Vagina (tissue), 2 donors: ENCODE measurements around the gene TUBA4B. TPM values are rescaled to one million over a fixed set of nuclear protein-coding genes. Genes with fewer than 3 reads are reported as not detected.

Experiments used
- DNase-seq, 2 donors: peaks; one replicate each; pipeline ENCODE4 v3.0.0-alpha.2; 2017; ENCODE audit errors: extremely low spot score in 2 of 2
- H3K27ac ChIP-seq: fragments of 200-600 bp; sonication (generic); one replicate; pipeline ENCODE4 v1.5.1; 2019
- H3K27me3 ChIP-seq: fragments of 200-600 bp; sonication (generic); one replicate; pipeline ENCODE4 v1.5.1; 2019
- H3K36me3 ChIP-seq, 2 donors: fragments of 200-600 bp; sonication (generic); one replicate each; pipeline ENCODE4 v1.5.1; 2017 to 2019
- H3K4me1 ChIP-seq: fragments of 200-600 bp; sonication (generic); one replicate; pipeline ENCODE4 v1.5.1; 2019
- H3K4me3 ChIP-seq, 2 donors: fragments of 200-600 bp; sonication (generic); 1 replicate in 1 of 2; 2 replicates in 1 of 2; pipeline ENCODE4 v1.5.1; 2016 to 2019
- H3K9me3 ChIP-seq: fragments of 200-600 bp; sonication (generic); one replicate; pipeline ENCODE4 v1.5.1; 2019
- POLR2A ChIP-seq, 2 donors: fragments of 450-650 bp; IDR thresholded peaks; one replicate each; pipeline ENCODE4 v1.6.1; 2017; ENCODE audit warnings: antibody characterized with exemption in 2 of 2, mild to moderate bottlenecking in 2 of 2, moderate library complexity in 2 of 2
- POLR2AphosphoS5 ChIP-seq, 2 donors: sonication (generic); formaldehyde crosslinking; IDR thresholded peaks; one replicate each; pipeline ENCODE4 v1.9.0; 2017; ENCODE audit warnings: antibody characterized with exemption in 2 of 2, mild to moderate bottlenecking in 2 of 2, low read depth in 1 of 2; ENCODE audit not compliant: insufficient read depth in 1 of 2
- intact Hi-C: fragments of 100-400 bp; cut with DNase I; formaldehyde crosslinking; loops from one replicate; pipeline ENCODE4 v1.15.1; 2023
- total RNA-seq: library from RNA; depleted of rRNA; stranded (reverse); fragments of >200 nt; gene quantifications from one replicate; pipeline ENCODE4 v1.2.3, GENCODE V29; 2016
- TF ChIP-seq, protein P1 (sequence below), 3 experiments: fragments of 450-650 bp in 2 of 3; fragments of 200-600 bp in 1 of 3; sonication (generic) in 1 of 3; IDR thresholded peaks; one replicate each; pipeline ENCODE4 v1.5.1; 2017 to 2019; ENCODE audit warnings: antibody characterized with exemption in 3 of 3, mild to moderate bottlenecking in 2 of 3, moderate library complexity in 2 of 3

The TUBA4B gene
- total RNA-seq, 1 donor from 2014 or later = not detected

DNA sequence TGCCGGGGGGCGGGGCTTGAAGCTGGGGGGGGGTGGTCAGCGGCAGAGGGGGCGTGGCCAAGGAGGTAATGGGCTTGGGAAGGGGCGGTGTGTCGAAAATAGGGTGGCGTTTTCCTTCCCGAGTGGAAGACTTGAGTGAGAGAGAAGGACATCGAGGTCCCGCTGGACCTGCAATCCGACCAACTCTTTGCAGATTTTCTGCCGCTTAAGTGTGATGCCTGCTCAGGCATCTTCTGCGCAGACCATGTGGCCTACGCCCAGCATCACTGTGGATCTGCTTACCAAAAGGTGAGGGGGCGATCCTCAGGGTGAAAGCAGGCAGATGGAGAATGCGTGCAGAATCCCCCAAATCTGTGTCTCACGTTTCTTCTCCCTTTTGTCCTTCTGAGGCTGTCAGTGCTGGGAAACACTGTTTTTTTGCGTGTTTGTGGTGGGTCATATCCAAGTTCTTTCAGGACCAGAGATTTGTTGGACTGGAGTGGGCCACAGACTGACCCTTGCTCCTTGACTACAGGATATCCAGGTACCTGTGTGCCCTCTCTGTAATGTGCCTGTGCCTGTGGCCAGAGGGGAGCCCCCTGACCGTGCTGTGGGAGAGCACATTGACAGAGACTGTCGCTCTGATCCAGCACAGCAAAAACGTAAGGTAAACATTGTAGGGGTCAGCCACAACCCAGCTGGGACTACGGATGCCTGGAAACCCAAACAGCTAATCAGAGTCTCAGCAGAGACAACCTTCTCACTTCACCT is 45.7 kb upstream of the TUBA4B start:
- Histone ChIP-seq H3K4me3 (peak overlapping the region; percentile 63 to 79), H3K27ac (peak overlapping the region; percentile 97), H3K4me1 (peaks cover 22% of the 10 kb centered on the region), H3K36me3 (peaks cover 0 to 14% of the 10 kb centered on the region in 2 donors), H3K27me3 (no peaks in the 10 kb centered on the region), H3K9me3 (no peaks in the 10 kb centered on the region)
- DNase-seq = no peak
- TF ChIP-seq, protein P1, sequence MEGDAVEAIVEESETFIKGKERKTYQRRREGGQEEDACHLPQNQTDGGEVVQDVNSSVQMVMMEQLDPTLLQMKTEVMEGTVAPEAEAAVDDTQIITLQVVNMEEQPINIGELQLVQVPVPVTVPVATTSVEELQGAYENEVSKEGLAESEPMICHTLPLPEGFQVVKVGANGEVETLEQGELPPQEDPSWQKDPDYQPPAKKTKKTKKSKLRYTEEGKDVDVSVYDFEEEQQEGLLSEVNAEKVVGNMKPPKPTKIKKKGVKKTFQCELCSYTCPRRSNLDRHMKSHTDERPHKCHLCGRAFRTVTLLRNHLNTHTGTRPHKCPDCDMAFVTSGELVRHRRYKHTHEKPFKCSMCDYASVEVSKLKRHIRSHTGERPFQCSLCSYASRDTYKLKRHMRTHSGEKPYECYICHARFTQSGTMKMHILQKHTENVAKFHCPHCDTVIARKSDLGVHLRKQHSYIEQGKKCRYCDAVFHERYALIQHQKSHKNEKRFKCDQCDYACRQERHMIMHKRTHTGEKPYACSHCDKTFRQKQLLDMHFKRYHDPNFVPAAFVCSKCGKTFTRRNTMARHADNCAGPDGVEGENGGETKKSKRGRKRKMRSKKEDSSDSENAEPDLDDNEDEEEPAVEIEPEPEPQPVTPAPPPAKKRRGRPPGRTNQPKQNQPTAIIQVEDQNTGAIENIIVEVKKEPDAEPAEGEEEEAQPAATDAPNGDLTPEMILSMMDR (IDR thresholded peaks at IDR 0.05) = no peak
- TF ChIP-seq POLR2A (IDR thresholded peaks at IDR 0.05) = no peak
- no peak for TF ChIP-seq POLR2AphosphoS5 (IDR thresholded peaks at IDR 0.05; ENCODE audit: insufficient read depth in 1 of 2, low read depth in 1 of 2)
- intact Hi-C loops = no loop called here

DNA sequence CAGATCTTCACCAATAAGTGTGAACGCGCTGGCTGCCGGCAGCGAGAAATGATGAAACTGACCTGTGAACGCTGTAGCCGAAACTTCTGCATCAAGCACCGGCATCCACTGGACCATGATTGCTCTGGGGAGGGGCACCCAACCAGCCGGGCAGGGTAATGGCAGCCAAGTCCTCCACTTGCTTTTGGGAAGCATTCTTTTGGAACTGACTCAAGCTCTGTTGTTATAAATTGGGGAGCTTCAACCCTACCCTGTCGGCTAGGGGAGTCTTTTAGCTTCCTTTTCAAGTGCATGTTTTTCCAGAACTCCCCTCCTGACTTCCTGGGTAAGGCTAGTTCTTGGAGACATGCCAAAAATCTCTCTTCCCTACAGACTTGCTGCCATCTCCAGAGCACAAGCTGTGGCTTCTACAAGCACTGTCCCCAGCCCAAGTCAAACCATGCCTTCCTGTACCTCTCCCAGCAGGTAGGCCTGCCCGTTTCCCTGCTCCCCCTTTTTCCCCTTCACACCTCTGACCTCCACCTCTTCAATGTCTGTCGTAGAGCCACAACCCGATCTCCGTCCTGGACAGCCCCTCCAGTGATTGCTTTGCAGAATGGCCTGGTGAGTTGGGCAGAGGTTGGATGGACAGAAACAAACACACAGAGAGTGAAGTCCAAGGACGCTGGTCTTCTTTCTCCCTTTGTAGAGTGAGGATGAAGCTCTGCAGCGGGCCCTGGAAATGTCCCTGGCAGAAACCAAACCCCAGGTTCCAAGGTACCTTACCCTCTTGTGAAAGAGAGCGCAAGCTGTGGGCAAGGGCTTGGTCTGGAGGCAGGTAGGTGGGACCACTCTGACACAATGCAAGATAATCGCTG is 44.9 kb upstream of the TUBA4B start:
- H3K4me3 ChIP-seq = peak overlapping the region; percentile 63 to 79
- peak in 1 of 2 donors; percentile 89 for DNase-seq
- H3K4me1 ChIP-seq = peaks cover 22% of the 10 kb centered on the region
- H3K36me3 ChIP-seq = peaks cover 0 to 23% of the 10 kb centered on the region in 2 donors
- no peaks in the 10 kb centered on the region for H3K9me3 ChIP-seq
- intact Hi-C loops = no loop called here
- H3K27ac ChIP-seq = peak overlapping the region; percentile 97
- TF ChIP-seq POLR2AphosphoS5 (IDR thresholded peaks at IDR 0.05; ENCODE audit: insufficient read depth in 1 of 2, low read depth in 1 of 2) = no peak
- TF ChIP-seq POLR2A (IDR thresholded peaks at IDR 0.05) = no peak
- TF ChIP-seq, protein P1 (IDR thresholded peaks at IDR 0.05) = no peak
- no peaks in the 10 kb centered on the region for H3K27me3 ChIP-seq

DNA sequence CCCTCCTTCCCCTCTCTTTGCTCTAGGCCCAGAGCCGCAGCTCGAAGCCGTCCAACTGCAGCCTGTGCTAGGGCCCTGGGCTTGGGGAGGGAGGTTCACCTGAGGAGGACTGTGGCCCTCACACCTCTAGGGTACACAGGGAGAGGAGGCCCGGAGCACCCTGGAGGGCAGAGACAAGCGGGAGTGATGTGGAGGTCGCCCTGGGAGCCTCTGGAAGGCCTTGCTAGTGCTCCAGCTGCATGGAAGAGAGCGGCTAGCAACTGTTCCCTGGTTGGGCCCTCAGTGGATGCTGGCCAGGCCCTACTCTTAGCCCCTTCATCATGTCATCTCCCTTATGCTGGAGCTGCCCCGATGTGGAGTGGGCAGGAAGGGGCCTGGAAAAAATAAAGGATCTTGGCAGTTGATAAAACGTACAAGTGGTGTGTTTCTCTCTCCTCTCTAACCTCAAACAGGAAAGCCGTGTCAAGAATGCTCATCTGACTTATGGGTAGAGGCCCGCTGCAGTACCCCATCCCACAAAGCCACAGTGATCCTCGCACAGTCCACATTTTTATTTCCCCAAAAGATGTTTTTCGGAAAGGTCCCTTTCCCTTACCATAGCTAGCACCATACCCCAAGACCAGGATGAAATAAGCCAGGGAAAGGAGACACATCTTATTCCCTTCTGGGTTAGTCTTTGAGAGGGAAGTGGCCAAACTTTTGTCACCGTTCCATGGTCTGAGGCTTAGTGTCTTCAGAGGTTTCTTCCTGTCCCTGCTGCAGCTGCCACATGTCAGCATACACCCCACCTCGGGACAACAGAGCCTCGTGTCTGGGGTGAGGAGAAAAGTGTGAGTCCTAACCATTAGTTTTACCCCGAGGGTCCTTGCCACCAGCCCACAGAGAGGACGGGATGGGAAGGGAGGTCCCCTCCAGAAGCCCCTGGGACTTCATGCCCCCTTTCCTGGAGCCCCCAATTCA is 43.5 kb upstream of the TUBA4B start:
- Histone ChIP-seq H3K27me3 (no peaks in the 10 kb centered on the region), H3K4me1 (peaks cover 22% of the 10 kb centered on the region), H3K4me3 (no peak overlapping the region), H3K27ac (no peak overlapping the region), H3K9me3 (no peaks in the 10 kb centered on the region), H3K36me3 (peaks cover 0 to 36% of the 10 kb centered on the region in 2 donors)
- peak in 1 of 2 donors; percentile 82 for DNase-seq
- intact Hi-C loops = no loop called here
- no peak for TF ChIP-seq POLR2A (IDR thresholded peaks at IDR 0.05)
- TF ChIP-seq, protein P1 (IDR thresholded peaks at IDR 0.05) = no peak
- TF ChIP-seq POLR2AphosphoS5 (IDR thresholded peaks at IDR 0.05; ENCODE audit: insufficient read depth in 1 of 2, low read depth in 1 of 2) = no peak

DNA sequence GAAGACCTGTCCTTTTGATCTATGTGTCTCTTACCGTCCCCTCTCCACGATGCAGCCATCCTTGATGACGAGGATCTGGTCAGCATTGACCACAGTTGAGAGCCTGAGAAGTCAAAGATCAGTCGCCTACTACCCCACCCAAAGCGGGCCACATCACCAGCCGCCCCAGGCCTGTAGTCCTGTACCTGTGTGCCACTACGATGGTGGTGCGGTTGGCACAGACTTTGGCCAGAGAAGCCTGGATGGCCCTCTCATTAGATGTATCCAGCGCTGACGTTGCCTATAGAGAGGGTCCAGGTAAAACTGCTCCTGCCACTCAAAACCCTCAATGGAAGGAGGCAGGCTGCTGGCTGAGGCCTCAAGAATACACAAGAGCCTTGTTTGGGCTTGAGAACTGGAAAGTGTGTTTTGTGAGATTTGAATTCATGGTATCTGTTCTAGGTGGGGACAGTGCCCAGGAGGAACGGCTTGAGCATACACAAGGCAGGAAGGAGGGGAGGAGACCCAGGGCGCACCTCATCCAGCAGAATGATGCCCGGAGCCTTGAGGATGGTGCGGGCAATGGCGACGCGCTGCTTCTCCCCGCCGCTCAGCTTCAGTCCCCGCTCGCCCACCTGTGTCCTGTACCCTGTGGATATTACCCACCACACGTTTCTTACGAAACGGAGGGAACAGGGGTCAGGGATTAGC is 42.7 kb upstream of the TUBA4B start:
- peaks cover 22% of the 10 kb centered on the region for H3K4me1 ChIP-seq
- H3K4me3 ChIP-seq = no peak overlapping the region
- no peaks in the 10 kb centered on the region for H3K9me3 ChIP-seq
- no peaks in the 10 kb centered on the region for H3K27me3 ChIP-seq
- TF ChIP-seq POLR2AphosphoS5 (IDR thresholded peaks at IDR 0.05; ENCODE audit: insufficient read depth in 1 of 2, low read depth in 1 of 2) = no peak
- TF ChIP-seq, protein P1 (IDR thresholded peaks at IDR 0.05) = no peak
- no peak for TF ChIP-seq POLR2A (IDR thresholded peaks at IDR 0.05)
- H3K27ac ChIP-seq = no peak overlapping the region
- peaks cover 0 to 44% of the 10 kb centered on the region in 2 donors for H3K36me3 ChIP-seq
- intact Hi-C loops = no loop called here
- peak in 1 of 2 donors; percentile 83 for DNase-seq
